Measurements from ENCODE around the gene MDH2. TPM values are rescaled to one million over a fixed set of nuclear protein-coding genes. Genes with fewer than 3 reads are reported as not detected.

The MDH2 gene
- total RNA-seq, 1 donor = 36.6 TPM

DNA sequence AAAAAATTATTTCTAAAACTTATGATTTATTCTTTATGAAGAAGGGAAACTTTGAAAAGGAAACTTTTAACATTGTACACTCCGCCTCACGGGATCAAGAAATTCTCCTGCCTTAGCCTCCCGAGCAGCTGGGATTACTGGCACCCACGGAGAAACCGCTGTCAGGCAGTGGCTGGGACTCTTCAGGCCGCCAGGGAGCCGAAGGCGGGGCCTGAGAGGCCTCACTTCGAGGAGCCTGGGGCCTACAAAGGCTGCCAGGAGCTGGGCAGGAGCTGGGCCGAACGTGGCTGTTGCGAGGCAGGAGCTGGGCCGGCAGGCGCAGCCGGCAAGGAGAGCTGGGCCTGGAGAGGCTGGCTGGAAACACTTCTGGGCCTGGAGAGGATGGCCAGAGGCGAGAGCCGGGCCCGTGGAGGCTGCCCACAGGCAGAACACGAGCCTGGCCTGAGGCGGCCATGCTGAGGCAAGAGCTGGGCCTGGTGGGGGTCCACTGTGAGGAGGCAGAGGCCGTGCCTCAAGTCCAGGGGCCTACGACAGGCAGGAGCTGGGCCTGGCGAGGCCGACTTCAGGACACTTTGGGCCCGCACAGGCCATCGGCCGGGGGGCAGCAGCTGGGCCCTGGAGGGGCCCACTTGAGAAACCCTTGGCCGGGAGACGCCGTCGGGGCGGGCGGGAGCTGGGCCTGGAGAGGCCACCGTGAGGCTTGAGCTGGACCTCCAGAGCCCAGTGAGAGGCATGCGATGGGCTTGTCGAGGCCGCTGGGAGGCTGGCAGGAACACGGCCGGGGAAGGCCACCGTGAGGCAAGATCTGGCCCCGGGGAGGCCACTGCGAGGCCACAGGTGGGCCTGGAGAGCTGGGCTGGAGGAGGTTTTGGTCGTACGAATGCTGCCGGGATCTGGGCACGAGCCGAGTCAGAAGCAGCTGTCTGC lies 23.7 kb downstream of the MDH2 start:
- H3K4me1 ChIP-seq (ENCODE audit: insufficient read depth, low read length) = peaks cover 23% of the 10 kb centered on the region
- TF ChIP-seq CTCF (IDR thresholded peaks at IDR 0.05; ENCODE audit: extremely low read depth, low read depth, low read length) = no peak
- H3K9me3 ChIP-seq (ENCODE audit: low read depth, low read length) = no peaks in the 10 kb centered on the region
- no peak overlapping the region for H3K4me2 ChIP-seq (ENCODE audit: insufficient read depth, low read length)
- H3K36me3 ChIP-seq (ENCODE audit: insufficient read depth, low read length) = peaks cover 5% of the 10 kb centered on the region
- H3K79me2 ChIP-seq (ENCODE audit: insufficient read depth, low read length) = no peaks in the 10 kb centered on the region
- peak; percentile 10 for DNase-seq (ENCODE audit: insufficient read length, low spot score, missing footprints)
- peaks cover 7% of the 10 kb centered on the region for H4K20me1 ChIP-seq (ENCODE audit: insufficient read depth, low read length)
- H2AFZ ChIP-seq (ENCODE audit: low read length) = no peak overlapping the region
- no peak overlapping the region for H3K4me3 ChIP-seq (ENCODE audit: insufficient read depth, low read length)
- H3K27ac ChIP-seq (ENCODE audit: low read depth, low read length) = no peak overlapping the region
- H3K27me3 ChIP-seq (ENCODE audit: insufficient read depth, low read length) = no peaks in the 10 kb centered on the region

DNA sequence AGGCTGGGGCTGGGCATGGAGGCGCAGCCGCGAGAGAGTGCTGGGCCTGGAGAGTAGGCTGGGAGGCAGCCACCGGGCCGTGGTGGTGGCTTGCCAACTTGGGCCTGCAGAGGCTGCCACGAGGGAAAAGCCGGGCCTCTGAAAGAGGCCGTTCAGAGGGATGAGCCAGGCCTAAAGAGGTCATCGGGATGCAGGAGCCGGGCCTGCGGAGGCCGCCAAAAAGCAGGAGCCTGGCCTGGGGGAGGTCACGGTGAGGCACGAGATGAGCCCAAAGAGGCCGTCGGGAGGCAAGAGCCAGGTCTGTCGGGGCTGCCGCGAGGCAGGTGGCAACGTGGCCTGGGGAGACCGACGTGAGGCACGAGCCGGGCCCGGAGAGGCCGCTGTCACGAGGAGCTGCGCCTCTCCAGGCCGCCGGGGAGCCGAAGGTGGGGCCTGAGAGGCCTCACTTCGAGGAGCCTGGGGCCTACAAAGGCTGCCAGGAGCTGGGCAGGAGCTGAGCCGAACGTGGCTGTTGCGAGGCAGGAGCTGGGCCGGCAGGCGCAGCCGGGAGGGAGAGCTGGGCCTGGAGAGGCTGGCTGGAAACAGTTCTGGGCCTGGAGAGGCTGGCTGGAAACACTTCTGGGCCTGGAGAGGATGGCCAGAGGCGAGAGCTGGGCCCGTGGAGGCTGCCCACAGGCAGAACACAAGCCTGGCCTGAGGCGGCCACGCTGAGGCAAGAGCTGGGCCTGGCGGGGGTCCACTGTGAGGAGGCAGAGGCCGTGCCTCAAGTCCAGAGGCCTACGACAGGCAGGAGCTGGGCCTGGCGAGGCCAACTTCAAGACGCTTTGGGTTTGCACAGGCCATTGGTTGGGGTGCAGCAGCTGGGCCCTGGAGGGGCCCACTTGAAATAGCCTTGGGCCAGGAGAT lies 24.6 kb downstream of the MDH2 start:
- H3K36me3 ChIP-seq (ENCODE audit: insufficient read depth, low read length) = no peaks in the 10 kb centered on the region
- H3K27me3 ChIP-seq (ENCODE audit: insufficient read depth, low read length) = no peaks in the 10 kb centered on the region
- no peak for TF ChIP-seq CTCF (IDR thresholded peaks at IDR 0.05; ENCODE audit: extremely low read depth, low read depth, low read length)
- H3K4me3 ChIP-seq (ENCODE audit: insufficient read depth, low read length) = no peak overlapping the region
- H3K9me3 ChIP-seq (ENCODE audit: low read depth, low read length) = no peaks in the 10 kb centered on the region
- no peak overlapping the region for H2AFZ ChIP-seq (ENCODE audit: low read length)
- H3K4me1 ChIP-seq (ENCODE audit: insufficient read depth, low read length) = peaks cover 14% of the 10 kb centered on the region
- no peaks in the 10 kb centered on the region for H4K20me1 ChIP-seq (ENCODE audit: insufficient read depth, low read length)
- H3K4me2 ChIP-seq (ENCODE audit: insufficient read depth, low read length) = no peak overlapping the region
- no peak overlapping the region for H3K27ac ChIP-seq (ENCODE audit: low read depth, low read length)
- peak; percentile 25 for DNase-seq (ENCODE audit: insufficient read length, low spot score, missing footprints)
- H3K79me2 ChIP-seq (ENCODE audit: insufficient read depth, low read length) = no peaks in the 10 kb centered on the region

GRCh38 chr7:76073335-76073990 lies 25.6 kb downstream of the MDH2 start:
- H3K36me3 ChIP-seq (ENCODE audit: insufficient read depth, low read length) = no peaks in the 10 kb centered on the region
- TF ChIP-seq CTCF (IDR thresholded peaks at IDR 0.05; ENCODE audit: extremely low read depth, low read depth, low read length) = no peak
- H2AFZ ChIP-seq (ENCODE audit: low read length) = no peak overlapping the region
- H3K9me3 ChIP-seq (ENCODE audit: low read depth, low read length) = no peaks in the 10 kb centered on the region
- DNase-seq (ENCODE audit: insufficient read length, low spot score, missing footprints) = no peak
- H3K27me3 ChIP-seq (ENCODE audit: insufficient read depth, low read length) = no peaks in the 10 kb centered on the region
- H3K79me2 ChIP-seq (ENCODE audit: insufficient read depth, low read length) = no peaks in the 10 kb centered on the region
- H4K20me1 ChIP-seq (ENCODE audit: insufficient read depth, low read length) = no peaks in the 10 kb centered on the region
- no peak overlapping the region for H3K4me2 ChIP-seq (ENCODE audit: insufficient read depth, low read length)
- H3K27ac ChIP-seq (ENCODE audit: low read depth, low read length) = no peak overlapping the region
- H3K4me3 ChIP-seq (ENCODE audit: insufficient read depth, low read length) = no peak overlapping the region
- H3K4me1 ChIP-seq (ENCODE audit: insufficient read depth, low read length) = peaks cover 9% of the 10 kb centered on the region
